Activated CD4-positive, alpha-beta T cell treated with anti-CD3 and anti-CD28 coated beads, Interleukin-2, amount 10 ng/mL, durations not matched to agents 7 days and 5 days (primary cell): ENCODE data around the gene ANKRD13A. TPM values are rescaled to one million over a fixed set of nuclear protein-coding genes. Genes with fewer than 3 reads are reported as not detected.
"Not testable (repeated sequence)": the region's sequence is repeated elsewhere in the genome, so short reads cannot be mapped to it uniquely, and the experiment has no call there.

ENCODE experiments used
- CTCF ChIA-PET: fragments of 350-600 bp; sonication (Branson Sonifier 250); formaldehyde crosslinking; loops from one replicate; lab custom pipeline; 2021; ENCODE audit warnings: antibody characterized with exemption; lab: Charles Lee
- POLR2A ChIA-PET: fragments of 350-600 bp; sonication (Branson Sonifier 250); formaldehyde crosslinking; loops from one replicate; lab custom pipeline; 2021; ENCODE audit warnings: antibody characterized with exemption; lab: Charles Lee
- DNase-seq: peaks from one replicate; pipeline ENCODE4 v3.0.0-alpha.2; 2020
- H3K27ac Mint-ChIP-seq: one replicate; pipeline ENCODE4 v1.8.0; 2021; ENCODE audit warnings: mild to moderate bottlenecking, moderate library complexity, mixed read lengths
- H3K27me3 Mint-ChIP-seq: one replicate; pipeline ENCODE4 v1.8.0; 2021; ENCODE audit warnings: mixed read lengths
- H3K36me3 Mint-ChIP-seq: one replicate; pipeline ENCODE4 v1.8.0; 2021; ENCODE audit warnings: low read depth, mixed read lengths
- H3K4me1 Mint-ChIP-seq: one replicate; pipeline ENCODE4 v1.8.0; 2021; ENCODE audit warnings: mixed read lengths
- H3K4me3 Mint-ChIP-seq: one replicate; pipeline ENCODE4 v1.8.0; 2021; ENCODE audit warnings: mild to moderate bottlenecking, moderate library complexity, mixed read lengths
- H3K9me3 Mint-ChIP-seq: one replicate; pipeline ENCODE4 v1.8.0; 2021; ENCODE audit warnings: mixed read lengths
- total RNA-seq, 2 experiments: library from RNA; stranded (reverse); gene quantifications; one replicate each; pipeline ENCODE4 v1.2.3, GENCODE V29; 2021

ANKRD13A gene
- total RNA-seq, 2 experiments from 2014 or later: 82.5 to 88.2 TPM

- Mint-ChIP-seq H3K4me1 (peaks cover 38% of the 10 kb centered on the region), H3K9me3 (peaks cover 4% of the 10 kb centered on the region), H3K27ac (peak overlapping the region; percentile 100), H3K4me3 (no peak overlapping the region), H3K36me3 (peaks cover 7% of the 10 kb centered on the region), H3K27me3 (peaks cover 1% of the 10 kb centered on the region)
- ChIA-PET CTCF (interaction anchor here (0.9 to 1.0 kb wide), 2 partner anchors 14 to 27 kb away, joined by 3 read pairs; no protein-coding TSS in a partner anchor), POLR2A (interaction anchor here (0.6 kb wide), 1 partner anchor 107 kb away, joined by 4 read pairs; no protein-coding TSS in a partner anchor)
- DNase-seq: no peak
These were observed 81.2 kb downstream of the ANKRD13A start for GRCh38 chr12:110080410-110080809.

GRCh38 chr12:110084314-110085015 lies 85.2 kb downstream of the ANKRD13A start:
- CTCF ChIA-PET: no interaction called here

GRCh38 chr12:110088216-110088615 lies 89.0 kb downstream of the ANKRD13A start:
- DNase-seq, H3K36me3 Mint-ChIP-seq, H3K4me3 Mint-ChIP-seq, H3K9me3 Mint-ChIP-seq, H3K4me1 Mint-ChIP-seq, POLR2A ChIA-PET, H3K27ac Mint-ChIP-seq: not testable (repeated sequence)
- CTCF ChIA-PET: interaction anchor here (0.6 kb wide), 2 partner anchors 11 to 310 kb away, joined by 3 to 4 read pairs; no protein-coding TSS in a partner anchor
- H3K27me3 Mint-ChIP-seq: peaks cover 34% of the 10 kb centered on the region

More at GRCh38 chr12:110084314-110085015, 85.2 kb downstream of the ANKRD13A start:
- POLR2A ChIA-PET: no interaction called here
- H3K27me3 Mint-ChIP-seq: peaks cover 19% of the 10 kb centered on the region
- peaks cover 3% of the 10 kb centered on the region for H3K36me3 Mint-ChIP-seq
- H3K9me3 Mint-ChIP-seq: peaks cover 2% of the 10 kb centered on the region
- no peak overlapping the region for H3K27ac Mint-ChIP-seq
- H3K4me3 Mint-ChIP-seq: no peak overlapping the region
- DNase-seq: no peak
- H3K4me1 Mint-ChIP-seq: peaks cover 18% of the 10 kb centered on the region

- H3K27ac Mint-ChIP-seq: no peak overlapping the region
These were observed 89.7 kb downstream of the ANKRD13A start for GRCh38 chr12:110088936-110089335.

More at GRCh38 chr12:110088936-110089335, 89.7 kb downstream of the ANKRD13A start:
- Mint-ChIP-seq H3K27me3 (peaks cover 37% of the 10 kb centered on the region), H3K36me3 (no peaks in the 10 kb centered on the region), H3K4me1 (peaks cover 7% of the 10 kb centered on the region), H3K4me3 (no peak overlapping the region), H3K9me3 (no peaks in the 10 kb centered on the region)
- CTCF ChIA-PET: interaction anchor here (0.5 to 0.6 kb wide), 2 partner anchors 11 to 309 kb away, joined by 4 read pairs; no protein-coding TSS in a partner anchor
- no peak for DNase-seq
- POLR2A ChIA-PET: no interaction called here

Other genes starting within 250 kb of the ANKRD13A start
- under 1 TPM in 1 of 2 experiments, not detected in 1; 0.17 TPM for gene TRPV4, start 166.0 kb upstream of the ANKRD13A start, total RNA-seq
- 10 to 100 TPM; 17.6 to 20.7 TPM for gene GLTP, start 118.9 kb upstream of the ANKRD13A start, total RNA-seq
- 10 to 100 TPM; 27.9 to 36.0 TPM for gene TCHP, start 99.2 kb upstream of the ANKRD13A start, total RNA-seq
- 100 to 1,000 TPM; 101 to 107 TPM for gene GIT2, start 3.1 kb upstream of the ANKRD13A start, total RNA-seq
- gene C12orf76, start 49.1 kb downstream of the ANKRD13A start, total RNA-seq: 10 to 100 TPM; 19.9 to 25.8 TPM
- gene IFT81, start 124.9 kb downstream of the ANKRD13A start, total RNA-seq: 1 to 10 TPM; 2.5 to 2.9 TPM